Psoas muscle (tissue), 8 donors: ENCODE results near the gene CCDC15. TPM values are rescaled to one million over a fixed set of nuclear protein-coding genes. Genes with fewer than 3 reads are reported as not detected.

ENCODE experiments used
- ATAC-seq, 4 donors: fragments of 200-7000 bp; cut with Tn5 transposase; one replicate each; pipeline ENCODE4 v1.9.1; 2020; ENCODE audit warnings: moderate library complexity in 3 of 4, mild to moderate bottlenecking in 2 of 4
- DNase-seq, 2 donors: peaks; one replicate each; pipeline ENCODE4 v3.0.0-alpha.2; 2020
- H3K27ac ChIP-seq: fragments of 200-600 bp; one replicate; pipeline ENCODE4 v1.8.0; 2022
- H3K27me3 ChIP-seq, 3 donors: fragments of 200-600 bp in 1 of 3; one replicate each; pipeline versions ENCODE4 v1.6.1 to v1.8.0; 2013 to 2022; ENCODE audit warnings: low read length in 2 of 3, mild to moderate bottlenecking in 2 of 3, moderate library complexity in 1 of 3; ENCODE audit not compliant: insufficient read depth in 3 of 3
- H3K36me3 ChIP-seq, 2 donors: fragments of 200-600 bp in 1 of 2; one replicate each; pipeline versions ENCODE4 v1.6.1 to v1.8.0; 2013 to 2022; ENCODE audit warnings: low read depth in 1 of 2, mild to moderate bottlenecking in 1 of 2, moderate library complexity in 1 of 2; ENCODE audit not compliant: insufficient read depth in 1 of 2
- H3K4me1 ChIP-seq: fragments of 200-600 bp; one replicate; pipeline ENCODE4 v1.8.0; 2022
- H3K4me3 ChIP-seq: fragments of 200-600 bp; one replicate; pipeline ENCODE4 v1.8.0; 2022; ENCODE audit warnings: mild to moderate bottlenecking
- H3K9me3 ChIP-seq: fragments of 200-600 bp; one replicate; pipeline ENCODE4 v1.8.0; 2022
- WGBS, 3 donors: extraction: QIAGEN DNeasy Blood & Tissue Kit; methylation state at CpG; one replicate each; pipeline versions ENCODE4 v1.1.6 to v1.1.7; 2013; 5-methylcytosine and 5-hydroxymethylcytosine counted together
- intact Hi-C, 2 donors: fragments of 100-400 bp; cut with DNase I; formaldehyde crosslinking; loops; one replicate each; pipeline versions ENCODE4 v1.11.0 to v1.14.2; 2022
- polyA plus RNA-seq, 3 donors: library from polyadenylated mRNA; stranded (reverse); fragments of 200-250 nt; gene quantifications; one replicate each; pipeline ENCODE4 v1.2.3, GENCODE V29; 2013
- total RNA-seq, 4 donors: library from RNA; stranded (reverse); fragmentation: NEBNext Ultra II Directional in 2 of 4; extraction: Animal tissue kit (Norgen Biotek cat#: 25700) in 2 of 4; gene quantifications; one replicate each; pipeline versions ENCODE4 v1.2.1 to v1.2.4, GENCODE V29; 2021 to 2023
- TF ChIP-seq, protein P1 (sequence below): fragments of 200-600 bp; IDR thresholded peaks from one replicate; pipeline ENCODE4 v1.8.0; 2022; ENCODE audit warnings: antibody characterized with exemption
- donor health status: healthy with polysubstance abuse.
- donor health status: DM: no; HTN: no; CAD: no; lungs with moderate emphysema.
- donor health status: Bipolar disorder and iron deficiency.
- donor health status: healthy.
- donor health status: DM: yes; HTN: yes; CAD: no.
- donor health status: DM: no; HTN: no; CAD: no.
- donor health status: DM: no; HTN: no; CAD: no.
- donor health status: DM: yes; HTN: yes; CAD: no.

CCDC15 gene
- total and polyA plus RNA-seq, 7 donors = 0.03 to 0.42 (median 0.22) TPM

DNA sequence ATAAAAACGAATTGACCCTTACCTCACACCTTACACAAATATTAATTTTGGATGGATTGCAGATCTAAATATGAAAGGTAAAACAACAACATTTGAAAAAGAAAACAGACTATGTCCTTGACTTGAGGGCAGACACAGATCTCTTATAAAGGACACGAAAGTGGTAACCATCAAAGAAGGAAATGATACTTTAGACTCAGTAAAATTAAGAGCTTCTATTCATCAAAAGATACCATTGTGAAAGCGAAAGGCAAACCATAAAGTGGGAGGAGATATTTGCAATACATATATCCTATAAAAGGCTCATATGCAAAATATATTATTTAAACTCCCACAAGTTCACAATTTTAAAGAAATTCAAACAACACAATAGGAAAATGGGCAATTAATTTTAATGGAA, 23.2 kb upstream of the CCDC15 start:
- Histone ChIP-seq H3K9me3 (no peaks in the 10 kb centered on the region), H3K4me3 (no peak overlapping the region), H3K4me1 (no peaks in the 10 kb centered on the region), H3K27me3 (peaks cover 0 to 10% (median 0%) of the 10 kb centered on the region in 3 donors), H3K27ac (no peak overlapping the region), H3K36me3 (no peaks in the 10 kb centered on the region)
- intact Hi-C loops = no loop called here
- TF ChIP-seq, protein P1, sequence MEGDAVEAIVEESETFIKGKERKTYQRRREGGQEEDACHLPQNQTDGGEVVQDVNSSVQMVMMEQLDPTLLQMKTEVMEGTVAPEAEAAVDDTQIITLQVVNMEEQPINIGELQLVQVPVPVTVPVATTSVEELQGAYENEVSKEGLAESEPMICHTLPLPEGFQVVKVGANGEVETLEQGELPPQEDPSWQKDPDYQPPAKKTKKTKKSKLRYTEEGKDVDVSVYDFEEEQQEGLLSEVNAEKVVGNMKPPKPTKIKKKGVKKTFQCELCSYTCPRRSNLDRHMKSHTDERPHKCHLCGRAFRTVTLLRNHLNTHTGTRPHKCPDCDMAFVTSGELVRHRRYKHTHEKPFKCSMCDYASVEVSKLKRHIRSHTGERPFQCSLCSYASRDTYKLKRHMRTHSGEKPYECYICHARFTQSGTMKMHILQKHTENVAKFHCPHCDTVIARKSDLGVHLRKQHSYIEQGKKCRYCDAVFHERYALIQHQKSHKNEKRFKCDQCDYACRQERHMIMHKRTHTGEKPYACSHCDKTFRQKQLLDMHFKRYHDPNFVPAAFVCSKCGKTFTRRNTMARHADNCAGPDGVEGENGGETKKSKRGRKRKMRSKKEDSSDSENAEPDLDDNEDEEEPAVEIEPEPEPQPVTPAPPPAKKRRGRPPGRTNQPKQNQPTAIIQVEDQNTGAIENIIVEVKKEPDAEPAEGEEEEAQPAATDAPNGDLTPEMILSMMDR = no peak
- 81 to 84% (median 84%) methylated on average over 3 of the region's 3 CpGs for WGBS, 3 donors
- no peak for DNase-seq
- no peak for ATAC-seq

DNA sequence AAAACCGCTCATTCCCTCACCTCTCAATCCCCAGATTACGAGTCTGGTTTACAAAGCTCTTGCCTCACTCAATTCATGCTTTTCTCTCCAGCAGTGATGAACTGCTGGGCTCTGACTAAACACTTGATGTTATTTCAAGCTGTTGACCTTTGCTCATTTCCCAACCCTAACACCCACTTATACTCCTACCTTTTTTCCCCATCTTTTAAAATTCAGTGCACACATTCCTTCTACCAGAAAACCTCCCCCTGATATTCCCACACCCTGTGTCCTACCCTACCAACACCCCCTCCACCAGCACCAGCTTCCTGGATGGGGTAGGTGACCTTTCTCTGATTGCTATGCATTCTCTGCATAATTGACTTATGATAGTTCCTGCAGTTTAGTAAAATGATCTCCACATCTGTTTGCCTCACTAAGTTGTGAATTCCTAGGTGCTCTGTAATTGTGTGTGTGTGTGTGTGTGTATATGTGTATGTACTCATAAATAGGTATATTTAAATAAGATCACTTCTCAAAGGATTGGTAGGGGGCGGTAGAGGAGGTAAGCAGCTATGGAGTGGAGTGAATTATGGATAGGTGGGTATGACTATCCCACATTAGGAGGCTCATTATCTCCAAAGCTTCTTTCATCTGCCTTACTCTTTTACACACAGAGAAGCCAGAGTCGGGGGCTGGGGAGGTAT, 19.0 kb upstream of the CCDC15 start:
- H3K4me1 ChIP-seq = no peaks in the 10 kb centered on the region
- no peak for DNase-seq
- WGBS, 3 donors = 64 to 80% (median 75%) methylated on average over 4 of the region's 4 CpGs
- H3K36me3 ChIP-seq = no peaks in the 10 kb centered on the region
- H3K27ac ChIP-seq = no peak overlapping the region
- intact Hi-C loops = no loop called here
- ATAC-seq = no peak
- TF ChIP-seq, protein P1 = no peak
- H3K27me3 ChIP-seq = peaks cover 0 to 10% (median 0%) of the 10 kb centered on the region in 3 donors
- H3K9me3 ChIP-seq = no peaks in the 10 kb centered on the region
- no peak overlapping the region for H3K4me3 ChIP-seq

DNA sequence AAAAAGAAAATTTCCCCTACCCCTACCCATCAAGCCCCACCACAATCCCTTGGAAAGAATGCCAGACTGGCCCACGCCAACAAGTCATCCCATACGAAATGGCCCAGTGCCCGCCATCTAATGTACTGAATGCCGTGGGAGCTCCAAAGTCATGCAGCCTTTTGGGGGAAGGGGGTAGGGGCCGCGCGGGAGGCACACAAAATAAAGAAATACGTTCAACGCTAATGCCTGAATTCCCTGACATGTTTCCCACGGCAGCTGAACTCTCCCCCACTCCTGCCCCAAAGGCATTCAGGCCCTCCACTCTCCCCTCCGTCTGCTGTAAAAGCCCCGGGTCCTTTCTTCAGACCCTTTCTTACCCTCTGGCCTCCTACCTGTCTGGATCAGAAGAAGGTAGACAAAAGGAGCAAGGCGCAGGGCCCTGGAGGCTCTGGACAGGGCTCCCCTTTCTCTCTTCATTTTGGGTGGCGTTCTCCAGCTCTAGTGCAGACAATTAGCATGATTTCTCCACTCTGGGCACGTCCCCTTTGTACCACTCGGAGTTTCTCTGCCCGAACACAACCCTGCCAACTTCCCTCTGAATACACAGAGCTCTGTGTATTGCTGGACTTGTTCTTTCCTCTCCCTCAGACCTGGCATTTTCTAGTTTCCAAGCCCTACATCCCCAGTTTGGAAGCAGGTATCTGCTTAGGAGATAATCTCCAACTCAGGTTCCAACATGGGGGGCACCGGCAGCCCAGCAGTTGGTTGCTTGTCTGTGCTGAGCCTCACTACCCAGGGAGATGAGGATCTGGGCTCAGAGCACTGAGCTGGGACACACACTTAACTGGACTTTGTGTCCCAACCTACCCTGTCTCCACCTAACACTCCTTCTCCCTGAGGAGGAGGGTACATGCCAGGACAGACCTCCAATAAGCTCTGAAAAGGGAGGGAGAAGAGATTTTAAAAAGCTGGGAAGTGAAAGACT, 18.2 kb upstream of the CCDC15 start, which contains the start of gene HEPACAM:
Gene HEPACAM (minus strand): TSS at position 500 of the 967 bp plus-strand sequence. CDS start 41 bp downstream, at position 459.
- intact Hi-C loops = no loop called here

DNA sequence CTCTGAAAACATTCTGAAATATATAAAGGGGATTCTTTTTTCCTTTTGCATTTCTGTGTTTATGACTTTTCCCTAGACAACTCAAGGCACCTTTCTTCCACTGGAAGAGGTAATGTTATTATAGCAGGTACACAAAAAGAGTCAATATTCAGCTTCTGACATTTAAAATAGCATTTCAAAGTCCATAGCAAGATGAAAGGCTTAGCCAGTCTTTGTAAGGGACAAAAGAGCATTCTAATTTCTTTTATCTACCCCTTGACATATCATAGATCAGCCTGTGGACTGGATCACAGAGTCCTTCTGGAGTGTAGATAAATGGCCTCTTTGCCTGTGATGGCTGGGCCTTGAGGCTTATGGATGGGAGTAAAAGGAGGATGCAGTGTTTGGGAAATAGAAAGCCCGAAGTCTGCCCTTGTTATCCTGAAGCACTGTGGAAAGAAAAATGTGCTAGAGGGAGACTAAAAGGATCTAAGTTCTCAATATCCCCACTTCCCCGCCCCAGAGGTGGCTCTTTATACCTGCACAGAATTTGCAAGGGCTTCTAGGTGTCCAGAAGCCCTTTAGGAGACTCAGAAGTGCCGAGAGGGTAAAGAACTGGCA, 16.6 kb upstream of the CCDC15 start:
- Histone ChIP-seq H3K9me3 (no peaks in the 10 kb centered on the region), H3K4me1 (no peaks in the 10 kb centered on the region), H3K4me3 (no peak overlapping the region), H3K27me3 (peaks cover 0 to 10% (median 0%) of the 10 kb centered on the region in 3 donors), H3K36me3 (no peaks in the 10 kb centered on the region), H3K27ac (no peak overlapping the region)
- ATAC-seq = no peak
- DNase-seq = no peak
- 79 to 84% (median 84%) methylated on average over 3 of the region's 3 CpGs for WGBS, 3 donors
- intact Hi-C loops = no loop called here
- TF ChIP-seq, protein P1 = no peak

More for the DNA sequence above, 18.2 kb upstream of the CCDC15 start, which contains the start of gene HEPACAM:
- no peak within 1 kb of the TSS for H3K4me3 ChIP-seq
- H3K36me3 ChIP-seq = no peaks in the 10 kb centered on the region
- H3K4me1 ChIP-seq = no peaks in the 10 kb centered on the region
- no peak for DNase-seq
- H3K27me3 ChIP-seq = peaks cover 0 to 10% (median 0%) of the 10 kb centered on the region in 3 donors
- WGBS, 3 donors = 79 to 83% (median 80%) methylated on average over 18 of the region's 18 CpGs
- no peak within 1 kb of the TSS for H3K27ac ChIP-seq
- ATAC-seq = no peak
- TF ChIP-seq, protein P1 = no peak
- no peaks in the 10 kb centered on the region for H3K9me3 ChIP-seq
